GM23248 (cell line): ENCODE measurements around the gene STK25. TPM values are rescaled to one million over a fixed set of nuclear protein-coding genes. Genes with fewer than 3 reads are reported as not detected.

ENCODE experiments used
- DNase-seq: peaks from one replicate; pipeline ENCODE4 v3.0.0-alpha.2; 2015
- H2AFZ ChIP-seq: fragments of 200-600 bp; sonication (generic); 2 replicates; pipeline ENCODE4 v1.6.1; 2016; ENCODE audit warnings: antibody characterized with exemption
- H3F3A ChIP-seq: fragments of 200-600 bp; sonication (generic); 2 replicates; pipeline ENCODE4 v1.6.1; 2016; ENCODE audit warnings: mild to moderate bottlenecking, antibody characterized with exemption, mixed run types; ENCODE audit not compliant: insufficient read depth
- H3K27ac ChIP-seq: fragments of 200-600 bp; sonication (generic); 2 replicates; pipeline ENCODE4 v1.5.1; 2016; ENCODE audit warnings: mild to moderate bottlenecking
- H3K27me3 ChIP-seq: fragments of 200-600 bp; sonication (generic); replicated peaks from 2 replicates; pipeline ENCODE4 v1.6.1; 2016; ENCODE audit warnings: mild to moderate bottlenecking; ENCODE audit not compliant: insufficient read depth
- H3K36me3 ChIP-seq: fragments of 200-600 bp; sonication (generic); 2 replicates; pipeline ENCODE4 v1.6.1; 2016; ENCODE audit warnings: low read depth, mild to moderate bottlenecking
- H3K4me1 ChIP-seq: fragments of 200-600 bp; sonication (generic); 2 replicates; pipeline ENCODE4 v1.6.1; 2016; ENCODE audit warnings: mild to moderate bottlenecking; ENCODE audit not compliant: insufficient read depth
- H3K4me2 ChIP-seq: fragments of 200-600 bp; sonication (generic); one replicate; pipeline ENCODE4 v1.6.1; 2016; ENCODE audit warnings: mild to moderate bottlenecking; ENCODE audit not compliant: unreplicated experiment
- H3K4me3 ChIP-seq: fragments of 200-600 bp; sonication (generic); 2 replicates; pipeline ENCODE4 v1.5.1; 2016; ENCODE audit warnings: mild to moderate bottlenecking
- H3K79me2 ChIP-seq: fragments of 200-600 bp; sonication (generic); 2 replicates; pipeline ENCODE4 v1.6.1; 2016; ENCODE audit warnings: mild to moderate bottlenecking; ENCODE audit not compliant: insufficient read depth
- H3K9ac ChIP-seq: fragments of 200-600 bp; sonication (generic); 2 replicates; pipeline ENCODE4 v1.6.1; 2016; ENCODE audit warnings: mild to moderate bottlenecking
- H3K9me2 ChIP-seq: fragments of 200-600 bp; sonication (generic); 2 replicates; pipeline ENCODE4 v1.6.1; 2016; ENCODE audit warnings: mixed run types, mild to moderate bottlenecking, moderate library complexity; ENCODE audit not compliant: insufficient read depth
- H3K9me3 ChIP-seq: fragments of 200-600 bp; sonication (generic); one replicate; pipeline ENCODE4 v1.6.1; 2017; ENCODE audit warnings: low read depth
- H4K20me1 ChIP-seq: fragments of 200-600 bp; sonication (generic); 2 replicates; pipeline ENCODE4 v1.6.0; 2016; ENCODE audit not compliant: insufficient read depth
- EZH2 ChIP-seq: fragments of 200-600 bp; sonication (generic); IDR thresholded peaks from 2 replicates; pipeline ENCODE4 v1.6.1; 2018; ENCODE audit warnings: antibody characterized with exemption, mild to moderate bottlenecking; ENCODE audit not compliant: insufficient read depth, poor library complexity, severe bottlenecking
- EZH2phosphoT487 ChIP-seq: fragments of 200-600 bp; sonication (generic); IDR thresholded peaks from 2 replicates; pipeline ENCODE4 v1.6.1; 2018; ENCODE audit warnings: antibody characterized with exemption, moderate library complexity, mild to moderate bottlenecking, low read depth; ENCODE audit not compliant: insufficient read depth
- WGBS, 2 experiments: methylation state at CpG; one replicate each; pipeline ENCODE4 v1.1.6; 2015 to 2017; ENCODE audit warnings: low lambda C conversion rate in 2 of 2, low coverage in 1 of 2; ENCODE audit errors: missing lambda C conversion rate in 2 of 2; 5-methylcytosine and 5-hydroxymethylcytosine counted together
- in situ Hi-C: fragments of 300-500 bp; cut with MboI; formaldehyde crosslinking; loops from 2 replicates; pipeline ENCODE4 v1.15.0; 2020
- polyA plus RNA-seq: library from polyadenylated mRNA; unstranded; fragments of >200 nt; fragmentation: Nextera tagmentation; extraction: Ambion mirVana; gene quantifications from 2 replicates; pipeline ENCODE4 v1.2.1, GENCODE V29; 2016
- total RNA-seq: library from RNA; depleted of rRNA; stranded (reverse); fragments of >200 nt; shearing (Covaris generic); gene quantifications from 2 replicates; pipeline ENCODE4 v1.2.3, GENCODE V29; 2014

Gene STK25
- total and polyA plus RNA-seq, 2 experiments from 2014 or later: 120 to 239 TPM

DNA sequence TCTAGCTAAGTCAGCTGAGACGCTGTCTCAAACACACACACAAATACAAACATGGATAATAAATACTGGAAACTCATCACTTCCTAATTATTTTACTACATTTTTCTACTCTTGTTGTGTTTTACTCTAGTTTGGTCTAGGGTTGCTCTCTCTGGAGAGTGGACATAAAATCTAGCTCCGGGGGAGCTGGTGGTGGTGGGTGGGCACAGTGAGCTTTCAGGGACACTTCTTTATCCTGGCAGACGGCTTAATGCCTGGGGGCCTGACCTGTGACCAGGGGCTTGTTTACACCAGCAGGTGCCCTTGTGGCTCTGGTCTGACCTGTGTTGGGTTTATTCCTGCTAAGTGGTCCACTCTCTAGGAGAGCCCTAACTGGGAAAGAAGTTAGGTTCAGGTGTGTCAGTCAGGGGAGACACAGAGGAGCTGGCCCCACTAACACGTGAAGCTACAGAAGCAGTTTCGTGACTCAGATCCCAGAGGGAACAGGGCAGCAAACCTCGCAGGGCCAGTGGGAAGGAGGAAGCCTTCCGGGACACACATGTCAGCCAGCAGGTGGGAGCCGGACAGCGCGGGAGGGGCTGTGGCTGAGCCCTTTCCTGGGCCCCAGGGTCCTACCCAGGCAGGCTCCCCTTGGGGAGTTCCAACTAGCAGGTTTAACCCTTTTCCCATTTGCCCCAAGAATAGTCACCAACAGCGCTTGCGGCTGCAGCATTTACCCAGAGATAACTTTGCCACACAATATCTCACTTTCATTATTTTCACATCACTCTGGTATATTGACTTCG, 27.7 kb upstream of the STK25 start:
- Histone ChIP-seq H3K4me3 (no peak overlapping the region), H3K9me2 (no peaks in the 10 kb centered on the region), H3K9me3 (no peaks in the 10 kb centered on the region), H3K36me3 (no peaks in the 10 kb centered on the region), H3K4me2 (no peak overlapping the region), H3F3A (no peaks in the 10 kb centered on the region), H3K27ac (no peak overlapping the region), H2AFZ (no peak overlapping the region), H3K4me1 (no peaks in the 10 kb centered on the region), H3K27me3 (peaks cover 2% of the 10 kb centered on the region; the same call in 1 of the 2 replicates), H3K79me2 (no peaks in the 10 kb centered on the region), H3K9ac (no peak overlapping the region), H4K20me1 (no peaks in the 10 kb centered on the region)
- no peak for TF ChIP-seq EZH2
- no peak for TF ChIP-seq EZH2phosphoT487
- in situ Hi-C loops: no loop called here
- WGBS, 2 experiments: 46 to 54% methylated on average over 13 of the region's 13 CpGs
- no peak for DNase-seq

GRCh38 chr2:241534701-241535375, 26.5 kb upstream of the STK25 start:
- in situ Hi-C loops: no loop called here
- no peak for DNase-seq
- TF ChIP-seq EZH2 (no peak), EZH2phosphoT487 (no peak)
- Histone ChIP-seq H3K36me3 (no peaks in the 10 kb centered on the region), H3K9me2 (no peaks in the 10 kb centered on the region), H3K27me3 (peaks cover 4% of the 10 kb centered on the region; the same call in 1 of the 2 replicates), H3K4me3 (no peak overlapping the region), H3K9me3 (no peaks in the 10 kb centered on the region), H2AFZ (no peak overlapping the region), H3F3A (no peaks in the 10 kb centered on the region), H3K4me1 (no peaks in the 10 kb centered on the region), H4K20me1 (no peaks in the 10 kb centered on the region), H3K27ac (no peak overlapping the region), H3K4me2 (no peak overlapping the region), H3K9ac (no peak overlapping the region), H3K79me2 (no peaks in the 10 kb centered on the region)
- WGBS, 2 experiments: 65% methylated on average over 17 of the region's 17 CpGs

GRCh38 chr2:241534293-241534692, 25.9 kb upstream of the STK25 start:
- Histone ChIP-seq H3K9me3 (no peaks in the 10 kb centered on the region), H3K4me3 (no peak overlapping the region), H3K79me2 (no peaks in the 10 kb centered on the region), H2AFZ (no peak overlapping the region), H4K20me1 (no peaks in the 10 kb centered on the region), H3K27me3 (peaks cover 4% of the 10 kb centered on the region; the same call in 1 of the 2 replicates), H3K4me1 (no peaks in the 10 kb centered on the region), H3K27ac (no peak overlapping the region), H3K36me3 (no peaks in the 10 kb centered on the region), H3K9me2 (no peaks in the 10 kb centered on the region), H3F3A (no peaks in the 10 kb centered on the region), H3K9ac (no peak overlapping the region), H3K4me2 (no peak overlapping the region)
- in situ Hi-C loops: no loop called here
- WGBS, 2 experiments: 57 to 59% methylated on average over 7 of the region's 7 CpGs
- TF ChIP-seq EZH2 (no peak), EZH2phosphoT487 (no peak)
- DNase-seq: no peak

GRCh38 chr2:241532733-241533601, 24.6 kb upstream of the STK25 start:
- no peak overlapping the region for H2AFZ ChIP-seq
- no peaks in the 10 kb centered on the region for H3F3A ChIP-seq
- no peak for TF ChIP-seq EZH2phosphoT487
- no peak for TF ChIP-seq EZH2
- no peak overlapping the region for H3K27ac ChIP-seq
- H3K9me2 ChIP-seq: no peaks in the 10 kb centered on the region
- no peak for DNase-seq
- no peak overlapping the region for H3K9ac ChIP-seq
- H3K27me3 ChIP-seq: peaks cover 4% of the 10 kb centered on the region; the same call in 1 of the 2 replicates
- WGBS, 2 experiments: 67 to 69% methylated on average over 22 to 26 of the region's 26 CpGs
- no peak overlapping the region for H3K4me3 ChIP-seq
- no peaks in the 10 kb centered on the region for H3K9me3 ChIP-seq
- H3K4me1 ChIP-seq: no peaks in the 10 kb centered on the region
- no peaks in the 10 kb centered on the region for H4K20me1 ChIP-seq
- H3K36me3 ChIP-seq: no peaks in the 10 kb centered on the region
- in situ Hi-C loops: no loop called here
- H3K4me2 ChIP-seq: no peak overlapping the region
- H3K79me2 ChIP-seq: no peaks in the 10 kb centered on the region
